ENCODE results near the gene CRYBG2. TPM values are rescaled to one million over a fixed set of nuclear protein-coding genes. Genes with fewer than 3 reads are reported as not detected.
"Not testable (repeated sequence)": the region's sequence is repeated elsewhere in the genome, so short reads cannot be mapped to it uniquely, and the experiment has no call there.

The CRYBG2 gene
- total RNA-seq, 4 donors from 2014 or later, result 42.0 to 51.9 (median 51.8) TPM; not detected in 1

DNA sequence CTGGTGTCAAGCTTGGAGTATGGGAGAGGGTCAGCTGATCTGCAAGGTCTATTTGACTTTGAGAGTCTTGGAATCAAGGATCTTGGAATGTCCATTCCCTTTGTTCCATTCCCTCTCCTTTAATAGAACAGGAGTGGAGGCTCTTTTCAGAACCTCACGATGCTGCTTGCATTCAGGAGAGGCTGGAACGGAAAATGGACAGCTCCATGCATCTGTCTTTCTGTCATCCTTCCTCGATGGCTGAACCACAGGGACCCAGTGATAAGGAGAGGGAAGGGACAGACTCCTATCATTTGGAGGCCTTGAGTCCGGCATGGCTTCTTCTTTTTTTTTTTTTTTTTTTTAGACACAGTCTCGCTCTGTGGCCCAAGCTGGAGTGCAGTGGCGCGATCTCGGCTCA, 41.8 kb upstream of the CRYBG2 start:
- no peaks in the 10 kb centered on the region for H3K4me1 ChIP-seq
- TF ChIP-seq CTCF (IDR thresholded peaks at IDR 0.05), result no peak
- H3K9me3 ChIP-seq, result no peaks in the 10 kb centered on the region
- H3K27ac ChIP-seq, result no peak overlapping the region
- H3K4me3 ChIP-seq, result no peak overlapping the region
- DNase-seq, result no peak
- H3K27me3 ChIP-seq, result no peaks in the 10 kb centered on the region
- H3K36me3 ChIP-seq, result no peaks in the 10 kb centered on the region

- Histone ChIP-seq H3K4me1 (no peaks in the 10 kb centered on the region), H3K9me3 (no peaks in the 10 kb centered on the region), H3K27ac (no peak overlapping the region), H3K27me3 (no peaks in the 10 kb centered on the region), H3K4me3 (no peak overlapping the region), H3K36me3 (no peaks in the 10 kb centered on the region)
- peak in 5 of 6 experiments; percentile 28 to 51 (median 47) for TF ChIP-seq CTCF (IDR thresholded peaks at IDR 0.05)
- TF ChIP-seq POLR2A (IDR thresholded peaks at IDR 0.05), result no peak
- DNase-seq, result peak in 1 of 3 donors; percentile 55
Observed at GRCh38 chr1:26391450-26391849, 37.5 kb upstream of the CRYBG2 start.

DNA sequence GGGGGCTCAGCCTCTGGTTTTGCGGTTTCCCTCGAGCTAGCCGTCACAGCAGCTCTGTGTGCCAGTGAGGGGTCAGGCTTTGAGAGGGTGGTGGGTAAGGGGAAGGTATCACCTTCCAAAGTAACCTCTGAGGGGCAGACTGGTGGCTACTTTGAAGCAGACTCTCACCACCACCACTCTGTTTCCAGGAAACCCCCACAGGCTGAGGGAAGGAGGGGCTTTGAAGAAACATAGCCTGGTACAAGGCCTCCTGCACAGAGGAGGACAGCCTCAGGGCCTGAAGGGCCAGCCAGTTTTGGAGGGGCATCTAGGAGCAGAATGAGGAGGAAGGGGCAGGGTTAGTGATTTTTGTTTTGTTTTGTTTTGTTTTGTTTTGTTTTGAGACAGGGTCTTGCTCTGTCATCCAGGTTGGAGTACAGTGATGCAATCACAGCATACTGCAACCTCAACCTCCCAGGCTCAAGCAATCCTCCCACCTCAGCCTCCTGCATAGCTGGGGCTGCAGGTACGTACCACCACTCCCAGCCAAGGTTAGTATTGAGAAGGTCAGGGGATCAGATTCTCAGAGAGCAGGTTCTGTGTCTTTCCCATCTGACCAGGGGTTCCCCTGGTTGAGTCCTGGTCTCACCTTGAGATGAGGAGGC, 35.8 kb upstream of the CRYBG2 start:
- DNase-seq, result no peak
- no peak for TF ChIP-seq CTCF (IDR thresholded peaks at IDR 0.05)
- no peak for TF ChIP-seq POLR2A (IDR thresholded peaks at IDR 0.05)
- no peaks in the 10 kb centered on the region for H3K36me3 ChIP-seq

GRCh38 chr1:26388791-26389445, 35.0 kb upstream of the CRYBG2 start:
- H3K36me3 ChIP-seq, result no peaks in the 10 kb centered on the region
- no peaks in the 10 kb centered on the region for H3K27me3 ChIP-seq
- TF ChIP-seq POLR2A (IDR thresholded peaks at IDR 0.05) (no peak), CTCF (IDR thresholded peaks at IDR 0.05) (no peak)
- no peaks in the 10 kb centered on the region for H3K4me1 ChIP-seq
- DNase-seq, result no peak
- H3K27ac ChIP-seq, result no peak overlapping the region
- H3K9me3 ChIP-seq, result no peaks in the 10 kb centered on the region
- no peak overlapping the region for H3K4me3 ChIP-seq

More for the DNA sequence above, 35.8 kb upstream of the CRYBG2 start:
- Histone ChIP-seq H3K9me3 (no peaks in the 10 kb centered on the region), H3K27me3 (no peaks in the 10 kb centered on the region), H3K27ac (no peak overlapping the region), H3K4me3 (no peak overlapping the region), H3K4me1 (no peaks in the 10 kb centered on the region)

GRCh38 chr1:26387447-26387846, 33.5 kb upstream of the CRYBG2 start:
- DNase-seq, result peak in 1 of 3 donors; percentile 66
- Histone ChIP-seq H3K9me3 (no peaks in the 10 kb centered on the region), H3K27me3 (no peaks in the 10 kb centered on the region), H3K4me3 (no peak overlapping the region), H3K27ac (no peak overlapping the region), H3K36me3 (no peaks in the 10 kb centered on the region), H3K4me1 (no peaks in the 10 kb centered on the region)
- TF ChIP-seq CTCF (IDR thresholded peaks at IDR 0.05) (no peak), POLR2A (IDR thresholded peaks at IDR 0.05) (no peak)

- H3K27me3 ChIP-seq, H3K4me1 ChIP-seq, H3K9me3 ChIP-seq, H3K27ac ChIP-seq, H3K36me3 ChIP-seq, DNase-seq, H3K4me3 ChIP-seq: not testable (repeated sequence)
Observed at GRCh38 chr1:26385063-26385462, 31.1 kb upstream of the CRYBG2 start.

Measured in Peyer's patch (tissue), 4 donors.